K562 (cell line): Measurements from ENCODE around the gene CSAD. TPM values are rescaled to one million over a fixed set of nuclear protein-coding genes. Genes with fewer than 3 reads are reported as not detected.

Experiments
- CC2D1A ChIP-seq: fragments of 450-650 bp; IDR thresholded peaks from 2 replicates; pipeline ENCODE4 v1.6.1; 2017; ENCODE audit warnings: mild to moderate bottlenecking
- ERF ChIP-seq: fragments of 450-650 bp; formaldehyde crosslinking; IDR thresholded peaks from 2 replicates; pipeline ENCODE4 v1.4.0; 2020; ENCODE audit warnings: mild to moderate bottlenecking, mixed read lengths
- ILF3 ChIP-seq: fragments of 450-650 bp; IDR thresholded peaks from 2 replicates; pipeline ENCODE4 v1.6.1; 2018; ENCODE audit warnings: antibody characterized with exemption, mild to moderate bottlenecking, moderate library complexity, borderline replicate concordance
- MBD2 ChIP-seq: sonication (generic); IDR thresholded peaks from 2 replicates; pipeline ENCODE4 v1.6.1; 2016; ENCODE audit warnings: low read depth, borderline replicate concordance
- PCBP1 ChIP-seq: fragments of 200-400 bp; formaldehyde crosslinking; IDR thresholded peaks from 2 replicates; pipeline ENCODE4 v1.6.1; 2018; ENCODE audit warnings: mild to moderate bottlenecking, low read depth, low read length; ENCODE audit not compliant: poor library complexity, severe bottlenecking
- SIN3B ChIP-seq: fragments of 450-650 bp; IDR thresholded peaks from 2 replicates; pipeline ENCODE4 v1.6.1; 2017; ENCODE audit warnings: low read depth, mild to moderate bottlenecking, moderate library complexity
- SMAD3 ChIP-seq: fragments of 450-650 bp; formaldehyde crosslinking; conservative IDR thresholded peaks from 2 replicates; pipeline ENCODE4 v1.4.0; 2020; ENCODE audit warnings: mild to moderate bottlenecking
- ZNF212 ChIP-seq: fragments of 450-650 bp; formaldehyde crosslinking; IDR thresholded peaks from 2 replicates; pipeline ENCODE4 v1.4.0; 2020; ENCODE audit warnings: mild to moderate bottlenecking
- ZNF644 ChIP-seq: fragments of 200-800 bp; sonication (Bioruptor generic); IDR thresholded peaks from 2 replicates; pipeline ENCODE4 v1.6.1; 2016; ENCODE audit warnings: low read depth, missing genetic modification characterization, missing compliant biosample characterization
- polyA plus RNA-seq, 8 experiments: library from polyadenylated mRNA; depleted of rRNA in 4 of 8; stranded (reverse) in 5 of 8; unstranded in 3 of 8; fragments of >200 nt; fragmentation: Nextera tagmentation in 2 of 8; fragmentation: Illumina TruSeq in 1 of 8; extraction: Ambion mirVana in 2 of 8; extraction: Trizol in 1 of 8; gene quantifications; 2 replicates each; pipeline versions ENCODE4 v1.2.1 to v1.2.3, GENCODE V29; 2011 to 2014; ENCODE audit warnings: inconsistent platforms in 1 of 8, missing spikeins in 1 of 8
- total RNA-seq, 7 experiments: library from RNA; depleted of rRNA in 6 of 7; stranded (reverse); fragments of >200 nt in 6 of 7; fragmentation: Illumina TruSeq in 2 of 7; extraction: Trizol in 2 of 7; gene quantifications; 2 replicates each; pipeline versions ENCODE4 v1.2.1 to v1.2.3, GENCODE V29; 2011 to 2021; ENCODE audit warnings: low replicate concordance in 1 of 7
- TF ChIP-seq, protein P1 (sequence below): fragments of 250-450 bp; sonication (Bioruptor Pico); IDR thresholded peaks from 2 replicates; pipeline ENCODE4 v1.9.0; 2021; ENCODE audit warnings: mild to moderate bottlenecking, inconsistent platforms
- TF ChIP-seq, protein P2 (sequence below): fragments of 200-600 bp; sonication (generic); IDR thresholded peaks from one replicate; pipeline ENCODE4 v1.6.1; 2012; ENCODE audit warnings: mild to moderate bottlenecking, low read depth, low read length, inconsistent platforms
- TF ChIP-seq, protein P3 (sequence below), 2 experiments: fragments of 200-800 bp in 1 of 2; sonication (Bioruptor generic) in 1 of 2; sonication (generic) in 1 of 2; formaldehyde crosslinking in 1 of 2; IDR thresholded peaks in 1 of 2; conservative IDR thresholded peaks in 1 of 2; 2 replicates each; pipeline versions ENCODE4 v1.5.0 to v1.6.1; 2016 to 2020; ENCODE audit warnings: missing compliant biosample characterization in 1 of 2, missing genetic modification characterization in 1 of 2, missing genetic modification reagents in 1 of 2

CSAD gene
- total and polyA plus RNA-seq, 9 of the 15 experiments (the other 6 are each of a cell fraction or from before 2014, with no cell fraction given) = 1.8 to 19.6 (median 8.1) TPM

DNA sequence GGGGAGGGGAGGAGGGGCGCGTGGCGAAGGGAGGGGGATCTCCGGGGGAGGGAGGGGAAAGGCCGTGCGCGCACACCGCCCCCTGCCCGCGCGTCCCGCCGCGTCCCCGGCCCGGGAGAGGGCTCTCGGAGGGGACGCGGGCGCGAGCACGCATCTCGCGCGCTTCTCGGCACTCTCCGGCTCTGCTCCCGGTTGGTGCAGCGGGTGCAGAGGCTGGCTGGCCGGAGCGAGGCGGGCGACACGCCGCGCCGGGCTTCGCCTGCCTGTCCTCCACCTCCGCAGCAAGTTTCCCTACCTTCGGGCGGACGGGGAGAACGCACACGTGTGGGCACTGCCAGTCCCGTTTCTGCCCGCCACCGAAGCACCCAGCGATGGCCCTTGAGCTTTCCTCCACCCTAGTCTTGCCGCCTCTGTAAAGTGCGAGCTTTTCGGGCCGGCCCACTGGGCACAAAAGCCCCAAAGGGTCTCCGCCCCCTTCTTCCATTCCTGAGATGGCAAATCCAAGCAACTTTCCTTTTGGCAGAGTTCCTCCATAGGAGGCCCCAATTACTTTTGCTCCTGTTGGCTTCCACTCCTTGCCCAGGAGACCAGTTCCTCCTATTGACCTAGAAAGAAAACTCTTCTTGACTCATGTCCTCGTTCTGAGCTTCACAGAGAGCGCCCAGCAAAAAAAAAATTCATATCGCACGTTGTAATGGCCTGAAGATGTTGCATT is 363 bp upstream of the CSAD start (continued):
- TF ChIP-seq, protein P1, sequence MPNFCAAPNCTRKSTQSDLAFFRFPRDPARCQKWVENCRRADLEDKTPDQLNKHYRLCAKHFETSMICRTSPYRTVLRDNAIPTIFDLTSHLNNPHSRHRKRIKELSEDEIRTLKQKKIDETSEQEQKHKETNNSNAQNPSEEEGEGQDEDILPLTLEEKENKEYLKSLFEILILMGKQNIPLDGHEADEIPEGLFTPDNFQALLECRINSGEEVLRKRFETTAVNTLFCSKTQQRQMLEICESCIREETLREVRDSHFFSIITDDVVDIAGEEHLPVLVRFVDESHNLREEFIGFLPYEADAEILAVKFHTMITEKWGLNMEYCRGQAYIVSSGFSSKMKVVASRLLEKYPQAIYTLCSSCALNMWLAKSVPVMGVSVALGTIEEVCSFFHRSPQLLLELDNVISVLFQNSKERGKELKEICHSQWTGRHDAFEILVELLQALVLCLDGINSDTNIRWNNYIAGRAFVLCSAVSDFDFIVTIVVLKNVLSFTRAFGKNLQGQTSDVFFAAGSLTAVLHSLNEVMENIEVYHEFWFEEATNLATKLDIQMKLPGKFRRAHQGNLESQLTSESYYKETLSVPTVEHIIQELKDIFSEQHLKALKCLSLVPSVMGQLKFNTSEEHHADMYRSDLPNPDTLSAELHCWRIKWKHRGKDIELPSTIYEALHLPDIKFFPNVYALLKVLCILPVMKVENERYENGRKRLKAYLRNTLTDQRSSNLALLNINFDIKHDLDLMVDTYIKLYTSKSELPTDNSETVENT (CRISPR knock-in tag) = peak; percentile 56
- TF ChIP-seq SIN3B = no peak
- no peak; the same call in 1 of the 2 replicates for TF ChIP-seq ZNF644
- TF ChIP-seq CC2D1A = no peak
- TF ChIP-seq, protein P2, sequence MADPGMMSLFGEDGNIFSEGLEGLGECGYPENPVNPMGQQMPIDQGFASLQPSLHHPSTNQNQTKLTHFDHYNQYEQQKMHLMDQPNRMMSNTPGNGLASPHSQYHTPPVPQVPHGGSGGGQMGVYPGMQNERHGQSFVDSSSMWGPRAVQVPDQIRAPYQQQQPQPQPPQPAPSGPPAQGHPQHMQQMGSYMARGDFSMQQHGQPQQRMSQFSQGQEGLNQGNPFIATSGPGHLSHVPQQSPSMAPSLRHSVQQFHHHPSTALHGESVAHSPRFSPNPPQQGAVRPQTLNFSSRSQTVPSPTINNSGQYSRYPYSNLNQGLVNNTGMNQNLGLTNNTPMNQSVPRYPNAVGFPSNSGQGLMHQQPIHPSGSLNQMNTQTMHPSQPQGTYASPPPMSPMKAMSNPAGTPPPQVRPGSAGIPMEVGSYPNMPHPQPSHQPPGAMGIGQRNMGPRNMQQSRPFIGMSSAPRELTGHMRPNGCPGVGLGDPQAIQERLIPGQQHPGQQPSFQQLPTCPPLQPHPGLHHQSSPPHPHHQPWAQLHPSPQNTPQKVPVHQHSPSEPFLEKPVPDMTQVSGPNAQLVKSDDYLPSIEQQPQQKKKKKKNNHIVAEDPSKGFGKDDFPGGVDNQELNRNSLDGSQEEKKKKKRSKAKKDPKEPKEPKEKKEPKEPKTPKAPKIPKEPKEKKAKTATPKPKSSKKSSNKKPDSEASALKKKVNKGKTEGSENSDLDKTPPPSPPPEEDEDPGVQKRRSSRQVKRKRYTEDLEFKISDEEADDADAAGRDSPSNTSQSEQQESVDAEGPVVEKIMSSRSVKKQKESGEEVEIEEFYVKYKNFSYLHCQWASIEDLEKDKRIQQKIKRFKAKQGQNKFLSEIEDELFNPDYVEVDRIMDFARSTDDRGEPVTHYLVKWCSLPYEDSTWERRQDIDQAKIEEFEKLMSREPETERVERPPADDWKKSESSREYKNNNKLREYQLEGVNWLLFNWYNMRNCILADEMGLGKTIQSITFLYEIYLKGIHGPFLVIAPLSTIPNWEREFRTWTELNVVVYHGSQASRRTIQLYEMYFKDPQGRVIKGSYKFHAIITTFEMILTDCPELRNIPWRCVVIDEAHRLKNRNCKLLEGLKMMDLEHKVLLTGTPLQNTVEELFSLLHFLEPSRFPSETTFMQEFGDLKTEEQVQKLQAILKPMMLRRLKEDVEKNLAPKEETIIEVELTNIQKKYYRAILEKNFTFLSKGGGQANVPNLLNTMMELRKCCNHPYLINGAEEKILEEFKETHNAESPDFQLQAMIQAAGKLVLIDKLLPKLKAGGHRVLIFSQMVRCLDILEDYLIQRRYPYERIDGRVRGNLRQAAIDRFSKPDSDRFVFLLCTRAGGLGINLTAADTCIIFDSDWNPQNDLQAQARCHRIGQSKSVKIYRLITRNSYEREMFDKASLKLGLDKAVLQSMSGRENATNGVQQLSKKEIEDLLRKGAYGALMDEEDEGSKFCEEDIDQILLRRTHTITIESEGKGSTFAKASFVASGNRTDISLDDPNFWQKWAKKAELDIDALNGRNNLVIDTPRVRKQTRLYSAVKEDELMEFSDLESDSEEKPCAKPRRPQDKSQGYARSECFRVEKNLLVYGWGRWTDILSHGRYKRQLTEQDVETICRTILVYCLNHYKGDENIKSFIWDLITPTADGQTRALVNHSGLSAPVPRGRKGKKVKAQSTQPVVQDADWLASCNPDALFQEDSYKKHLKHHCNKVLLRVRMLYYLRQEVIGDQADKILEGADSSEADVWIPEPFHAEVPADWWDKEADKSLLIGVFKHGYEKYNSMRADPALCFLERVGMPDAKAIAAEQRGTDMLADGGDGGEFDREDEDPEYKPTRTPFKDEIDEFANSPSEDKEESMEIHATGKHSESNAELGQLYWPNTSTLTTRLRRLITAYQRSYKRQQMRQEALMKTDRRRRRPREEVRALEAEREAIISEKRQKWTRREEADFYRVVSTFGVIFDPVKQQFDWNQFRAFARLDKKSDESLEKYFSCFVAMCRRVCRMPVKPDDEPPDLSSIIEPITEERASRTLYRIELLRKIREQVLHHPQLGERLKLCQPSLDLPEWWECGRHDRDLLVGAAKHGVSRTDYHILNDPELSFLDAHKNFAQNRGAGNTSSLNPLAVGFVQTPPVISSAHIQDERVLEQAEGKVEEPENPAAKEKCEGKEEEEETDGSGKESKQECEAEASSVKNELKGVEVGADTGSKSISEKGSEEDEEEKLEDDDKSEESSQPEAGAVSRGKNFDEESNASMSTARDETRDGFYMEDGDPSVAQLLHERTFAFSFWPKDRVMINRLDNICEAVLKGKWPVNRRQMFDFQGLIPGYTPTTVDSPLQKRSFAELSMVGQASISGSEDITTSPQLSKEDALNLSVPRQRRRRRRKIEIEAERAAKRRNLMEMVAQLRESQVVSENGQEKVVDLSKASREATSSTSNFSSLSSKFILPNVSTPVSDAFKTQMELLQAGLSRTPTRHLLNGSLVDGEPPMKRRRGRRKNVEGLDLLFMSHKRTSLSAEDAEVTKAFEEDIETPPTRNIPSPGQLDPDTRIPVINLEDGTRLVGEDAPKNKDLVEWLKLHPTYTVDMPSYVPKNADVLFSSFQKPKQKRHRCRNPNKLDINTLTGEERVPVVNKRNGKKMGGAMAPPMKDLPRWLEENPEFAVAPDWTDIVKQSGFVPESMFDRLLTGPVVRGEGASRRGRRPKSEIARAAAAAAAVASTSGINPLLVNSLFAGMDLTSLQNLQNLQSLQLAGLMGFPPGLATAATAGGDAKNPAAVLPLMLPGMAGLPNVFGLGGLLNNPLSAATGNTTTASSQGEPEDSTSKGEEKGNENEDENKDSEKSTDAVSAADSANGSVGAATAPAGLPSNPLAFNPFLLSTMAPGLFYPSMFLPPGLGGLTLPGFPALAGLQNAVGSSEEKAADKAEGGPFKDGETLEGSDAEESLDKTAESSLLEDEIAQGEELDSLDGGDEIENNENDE = no peak
- TF ChIP-seq, protein P3, sequence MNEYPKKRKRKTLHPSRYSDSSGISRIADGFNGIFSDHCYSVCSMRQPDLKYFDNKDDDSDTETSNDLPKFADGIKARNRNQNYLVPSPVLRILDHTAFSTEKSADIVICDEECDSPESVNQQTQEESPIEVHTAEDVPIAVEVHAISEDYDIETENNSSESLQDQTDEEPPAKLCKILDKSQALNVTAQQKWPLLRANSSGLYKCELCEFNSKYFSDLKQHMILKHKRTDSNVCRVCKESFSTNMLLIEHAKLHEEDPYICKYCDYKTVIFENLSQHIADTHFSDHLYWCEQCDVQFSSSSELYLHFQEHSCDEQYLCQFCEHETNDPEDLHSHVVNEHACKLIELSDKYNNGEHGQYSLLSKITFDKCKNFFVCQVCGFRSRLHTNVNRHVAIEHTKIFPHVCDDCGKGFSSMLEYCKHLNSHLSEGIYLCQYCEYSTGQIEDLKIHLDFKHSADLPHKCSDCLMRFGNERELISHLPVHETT (CRISPR knock-in tag; conservative IDR thresholded peaks at IDR 0.05 in 1 of 2, IDR thresholded peaks at IDR 0.05 in 1 of 2) = peak in 1 of 2 experiments; percentile 71; a peak in 2 of 4 replicates
- TF ChIP-seq SMAD3 (CRISPR knock-in tag) = no peak
- TF ChIP-seq ILF3 = no peak
- TF ChIP-seq PCBP1 = peak; percentile 79
- TF ChIP-seq ERF = 0 out of 2 replicates have a peak, but pooled peaks have one; percentile 29
- TF ChIP-seq ZNF212 (CRISPR knock-in tag) = no peak
- 0 out of 2 replicates have a peak, but pooled peaks have one; percentile 3 for TF ChIP-seq MBD2
